ENCODE measurements around the gene POTEB3. TPM values are rescaled to one million over a fixed set of nuclear protein-coding genes. Genes with fewer than 3 reads are reported as not detected.
"Not testable (repeated sequence)": the region's sequence is repeated elsewhere in the genome, so short reads cannot be mapped to it uniquely, and the experiment has no call there.

Gene POTEB3
- total and polyA plus RNA-seq, 2 experiments from 2014 or later, result not detected

- H3K27me3 ChIP-seq; DNase-seq (ENCODE audit: low spot score); H3K9me2 ChIP-seq (replicated peaks; ENCODE audit: insufficient read depth); H3K4me2 ChIP-seq; H3K4me1 ChIP-seq (ENCODE audit: insufficient read depth); H3K27ac ChIP-seq; H3K36me3 ChIP-seq (replicated peaks; ENCODE audit: insufficient read depth, low read depth); H3K79me2 ChIP-seq; H4K20me1 ChIP-seq (ENCODE audit: insufficient read depth, poor library complexity, severe bottlenecking); H3K9me3 ChIP-seq (ENCODE audit: low read depth); H3K4me3 ChIP-seq; H2AFZ ChIP-seq: not testable (repeated sequence)
- WGBS (ENCODE audit: low lambda C conversion rate, missing lambda C conversion rate), result 72% methylated on average over 1 of the region's 2 CpGs
Measured at GRCh38 chr15:21397186-21397585, 43.1 kb downstream of the POTEB3 start.

- H3K4me1 ChIP-seq (ENCODE audit: insufficient read depth); H4K20me1 ChIP-seq (ENCODE audit: insufficient read depth, poor library complexity, severe bottlenecking); H3K36me3 ChIP-seq (replicated peaks; ENCODE audit: insufficient read depth, low read depth); H3K4me2 ChIP-seq; H2AFZ ChIP-seq; DNase-seq (ENCODE audit: low spot score); H3K27ac ChIP-seq; H3K79me2 ChIP-seq; H3K9me3 ChIP-seq (ENCODE audit: low read depth); H3K9me2 ChIP-seq (replicated peaks; ENCODE audit: insufficient read depth); H3K4me3 ChIP-seq; H3K27me3 ChIP-seq: not testable (repeated sequence)
- WGBS (ENCODE audit: low lambda C conversion rate, missing lambda C conversion rate), result 100% methylated on average over 1 of the region's 25 CpGs
Measured at GRCh38 chr15:21385961-21386360, 54.3 kb downstream of the POTEB3 start.

GRCh38 chr15:21383866-21384485 is 56.3 kb downstream of the POTEB3 start:
- H3K4me1 ChIP-seq (ENCODE audit: insufficient read depth); DNase-seq (ENCODE audit: low spot score); H3K4me2 ChIP-seq; H3K9me3 ChIP-seq (ENCODE audit: low read depth); H3K27ac ChIP-seq; H2AFZ ChIP-seq; H3K36me3 ChIP-seq (replicated peaks; ENCODE audit: insufficient read depth, low read depth); H3K79me2 ChIP-seq; H3K4me3 ChIP-seq; H3K9me2 ChIP-seq (replicated peaks; ENCODE audit: insufficient read depth); H3K27me3 ChIP-seq; H4K20me1 ChIP-seq (ENCODE audit: insufficient read depth, poor library complexity, severe bottlenecking): not testable (repeated sequence)
- 91% methylated on average over 14 of the region's 24 CpGs for WGBS (ENCODE audit: low lambda C conversion rate, missing lambda C conversion rate)

- DNase-seq (ENCODE audit: low spot score); H3K27ac ChIP-seq; H3K79me2 ChIP-seq; H3K36me3 ChIP-seq (replicated peaks; ENCODE audit: insufficient read depth, low read depth); H2AFZ ChIP-seq; H3K4me1 ChIP-seq (ENCODE audit: insufficient read depth); H3K9me2 ChIP-seq (replicated peaks; ENCODE audit: insufficient read depth); H3K27me3 ChIP-seq; H3K9me3 ChIP-seq (ENCODE audit: low read depth); H3K4me2 ChIP-seq; H4K20me1 ChIP-seq (ENCODE audit: insufficient read depth, poor library complexity, severe bottlenecking); H3K4me3 ChIP-seq: not testable (repeated sequence)
- WGBS (ENCODE audit: low lambda C conversion rate, missing lambda C conversion rate), result 77% methylated on average over 5 of the region's 18 CpGs
Measured at GRCh38 chr15:21373682-21374081, 66.6 kb downstream of the POTEB3 start.

- not testable (repeated sequence) for DNase-seq (ENCODE audit: low spot score); H3K79me2 ChIP-seq; H3K36me3 ChIP-seq (replicated peaks; ENCODE audit: insufficient read depth, low read depth); H3K27ac ChIP-seq; H3K4me1 ChIP-seq (ENCODE audit: insufficient read depth); H3K4me3 ChIP-seq; H2AFZ ChIP-seq; H3K9me3 ChIP-seq (ENCODE audit: low read depth); H3K27me3 ChIP-seq; H3K9me2 ChIP-seq (replicated peaks; ENCODE audit: insufficient read depth); H3K4me2 ChIP-seq; H4K20me1 ChIP-seq (ENCODE audit: insufficient read depth, poor library complexity, severe bottlenecking)
- WGBS (ENCODE audit: low lambda C conversion rate, missing lambda C conversion rate), result no CpG with 5 or more reads among the region's 26 CpGs
Measured at GRCh38 chr15:21369177-21369576, 71.1 kb downstream of the POTEB3 start.

- not testable (repeated sequence) for H3K27me3 ChIP-seq; H2AFZ ChIP-seq; H3K79me2 ChIP-seq; H3K9me2 ChIP-seq (replicated peaks; ENCODE audit: insufficient read depth); H4K20me1 ChIP-seq (ENCODE audit: insufficient read depth, poor library complexity, severe bottlenecking); H3K4me2 ChIP-seq; H3K4me1 ChIP-seq (ENCODE audit: insufficient read depth); H3K9me3 ChIP-seq (ENCODE audit: low read depth); H3K4me3 ChIP-seq; H3K27ac ChIP-seq; H3K36me3 ChIP-seq (replicated peaks; ENCODE audit: insufficient read depth, low read depth)
- 92% methylated on average over 7 of the region's 22 CpGs for WGBS (ENCODE audit: low lambda C conversion rate, missing lambda C conversion rate)
- DNase-seq (ENCODE audit: low spot score), result peak; percentile 2
Measured at GRCh38 chr15:21368625-21369024, 71.7 kb downstream of the POTEB3 start.

Small RNA genes within 50 kb of the gene (microRNA-seq; reads per million reads assigned to microRNA genes)
- gene MIR3118-3, result not detected

Small RNA genes within 50 kb of the gene (small RNA-seq; reads per million reads assigned to genes)
- not detected for gene GRAMD4P6
- gene MIR3118-3, result not detected
- gene RF00026, result not detected
